K562 (cell line): ENCODE data around the gene CHSY3. TPM values are rescaled to one million over a fixed set of nuclear protein-coding genes. Genes with fewer than 3 reads are reported as not detected.

ENCODE experiments used
- ATAC-seq: fragments of 200-7000 bp; cut with Tn5 transposase; 3 replicates; pipeline ENCODE4 v1.9.1; 2020; ENCODE audit warnings: moderate library complexity
- BruUV-seq: library from RNA; stranded (reverse); fragments of 400-500 nt; replicated peaks from 2 replicates; lab custom pipeline; 2021; lab: Mats Ljungman, UMichigan
- CTCF ChIA-PET: fragments of 300-600 bp; formaldehyde crosslinking; extraction: SDS; loops from one replicate; lab custom pipeline; 2021; ENCODE audit warnings: low intra/inter-chr PET ratio; lab: Yijun Ruan, JAX
- POLR2A ChIA-PET: fragments of 300-600, 350-650 bp; sonication (Branson Sonifier 250); formaldehyde crosslinking; extraction: SDS; loops from one replicate; lab custom pipeline; 2021; ENCODE audit warnings: antibody characterized with exemption, inconsistent platforms; lab: Yijun Ruan, JAX
- DNase-seq, 4 experiments: peaks; one replicate each; pipeline versions ENCODE4 v3.0.0 to v3.0.0-alpha.2; 2011 to 2018; ENCODE audit warnings: low spot score in 3 of 4, mixed read lengths in 3 of 4; ENCODE audit errors: extremely low read depth in 1 of 4
- FAIRE-seq: peaks from 2 replicates; lab custom pipeline; 2011; peaks lifted over from hg19 to GRCh38; lab: Jason Lieb, UNC
- H2AFZ ChIP-seq: 2 replicates; pipeline ENCODE4 v1.6.0; 2011; ENCODE audit warnings: low read depth, low read length, control low read depth, inconsistent platforms
- H3K27ac ChIP-seq: fragments of 200-600 bp; 3 replicates; pipeline ENCODE4 v1.8.0; 2011; ENCODE audit warnings: low read depth, mild to moderate bottlenecking, control low read depth, inconsistent platforms, low read length, moderate library complexity, mixed read lengths; ENCODE audit errors: extremely low read depth
- H3K27me3 ChIP-seq, 2 experiments: fragments of 300-600 bp in 1 of 2; 2 replicates in 1 of 2; 3 replicates in 1 of 2; pipeline versions ENCODE4 v1.6.0 to v1.8.0; 2011; ENCODE audit warnings: inconsistent platforms in 2 of 2, low read length in 2 of 2, mild to moderate bottlenecking in 1 of 2, mixed read lengths in 1 of 2, moderate library complexity in 1 of 2; ENCODE audit not compliant: control insufficient read depth in 2 of 2, insufficient read depth in 2 of 2
- H3K36me3 ChIP-seq: fragments of 300-600 bp; 3 replicates; pipeline ENCODE4 v1.8.0; 2011; ENCODE audit warnings: mild to moderate bottlenecking, low read length, inconsistent platforms; ENCODE audit not compliant: control insufficient read depth, insufficient read depth
- H3K4me1 ChIP-seq, 2 experiments: fragments of 200-600 bp in 1 of 2; replicated peaks in 1 of 2; 2 replicates in 1 of 2; 3 replicates in 1 of 2; pipeline versions ENCODE4 v1.5.1 to v1.8.0; 2011; ENCODE audit warnings: inconsistent platforms in 2 of 2, low read length in 2 of 2, mild to moderate bottlenecking in 1 of 2, mixed read lengths in 1 of 2, moderate library complexity in 1 of 2; ENCODE audit not compliant: control insufficient read depth in 2 of 2, insufficient read depth in 2 of 2
- H3K4me2 ChIP-seq: 2 replicates; pipeline ENCODE4 v1.6.1; 2011; ENCODE audit warnings: low read length, control low read depth, inconsistent platforms, mixed read lengths; ENCODE audit not compliant: insufficient read depth
- H3K4me3 ChIP-seq: fragments of 200-600 bp; sonication (generic), shearing (Covaris generic); 2 replicates; pipeline ENCODE4 v1.5.1; 2016; ENCODE audit warnings: control low read depth, inconsistent platforms
- H3K79me2 ChIP-seq: fragments of 200-600 bp; 3 replicates; pipeline ENCODE4 v1.8.0; 2011; ENCODE audit warnings: low read length, inconsistent platforms; ENCODE audit not compliant: control insufficient read depth, insufficient read depth
- H3K9ac ChIP-seq, 2 experiments: 2 replicates each; pipeline versions ENCODE4 v1.6.0 to v1.6.1; 2011; ENCODE audit warnings: low read depth in 2 of 2, low read length in 2 of 2, control low read depth in 1 of 2, inconsistent platforms in 1 of 2, mild to moderate bottlenecking in 1 of 2, mixed read lengths in 1 of 2; ENCODE audit not compliant: insufficient read depth in 1 of 2
- H3K9me1 ChIP-seq: one replicate; pipeline ENCODE4 v1.6.0; 2011; ENCODE audit warnings: inconsistent platforms, mild to moderate bottlenecking, low read length, moderate library complexity; ENCODE audit not compliant: control insufficient read depth, insufficient read depth
- H3K9me3 ChIP-seq: replicated peaks from 2 replicates; pipeline ENCODE4 v1.5.1; 2011; ENCODE audit warnings: low read depth, low read length, inconsistent platforms; ENCODE audit not compliant: control insufficient read depth, insufficient read depth
- H4K20me1 ChIP-seq: replicated peaks from 2 replicates; pipeline ENCODE4 v1.6.1; 2011; ENCODE audit warnings: low read length, inconsistent platforms, mixed read lengths; ENCODE audit not compliant: control insufficient read depth, insufficient read depth
- BCOR ChIP-seq: fragments of 450-650 bp; IDR thresholded peaks from 2 replicates; pipeline ENCODE4 v1.6.1; 2016
- CREBBP ChIP-seq: IDR thresholded peaks from one replicate; pipeline ENCODE4 v1.6.1; 2012; ENCODE audit warnings: low read depth, mild to moderate bottlenecking, control low read depth, inconsistent platforms, low read length
- CREM ChIP-seq: IDR thresholded peaks from 2 replicates; pipeline ENCODE4 v1.6.1; 2014; ENCODE audit warnings: antibody characterized with exemption, low read depth
- FOXP1 ChIP-seq: sonication (generic); formaldehyde crosslinking; IDR thresholded peaks from 2 replicates; pipeline ENCODE4 v1.8.0; 2022; ENCODE audit warnings: mild to moderate bottlenecking, missing genetic modification reagents
- MCM5 ChIP-seq: fragments of 450-650 bp; IDR thresholded peaks from 2 replicates; pipeline ENCODE4 v1.6.1; 2016; ENCODE audit warnings: low read depth
- RBM25 ChIP-seq: fragments of 200-400 bp; formaldehyde crosslinking; IDR thresholded peaks from 2 replicates; pipeline ENCODE4 v1.6.1; 2018; ENCODE audit warnings: low read length, low read depth, moderate library complexity; ENCODE audit not compliant: severe bottlenecking
- TCF7 ChIP-seq: sonication (generic); IDR thresholded peaks from 2 replicates; pipeline ENCODE4 v1.6.1; 2016; ENCODE audit warnings: antibody characterized with exemption, borderline replicate concordance
- TEAD1 ChIP-seq, 2 experiments: fragments of 450-650 bp in 1 of 2; sonication (generic) in 1 of 2; formaldehyde crosslinking; IDR thresholded peaks; 2 replicates each; pipeline versions ENCODE4 v1.4.0 to v1.8.0; 2020 to 2022; ENCODE audit warnings: mild to moderate bottlenecking in 2 of 2, missing genetic modification reagents in 1 of 2
- ZBTB2 ChIP-seq: fragments of 450-650 bp; IDR thresholded peaks from 2 replicates; pipeline ENCODE4 v1.6.1; 2016; ENCODE audit warnings: antibody characterized with exemption
- ZNF449 ChIP-seq: fragments of 250-450 bp; sonication (Bioruptor Pico); IDR thresholded peaks from 2 replicates; pipeline ENCODE4 v1.8.0; 2022; ENCODE audit warnings: moderate library complexity, mild to moderate bottlenecking, inconsistent platforms
- in situ Hi-C: fragments of 300-500 bp; cut with MboI; formaldehyde crosslinking; loops from 4 replicates; pipeline ENCODE4 v1.15.0; 2018; ENCODE audit warnings: inconsistent platforms, mixed read lengths
- intact Hi-C: fragments of 100-400 bp; cut with micrococcal nuclease; formaldehyde crosslinking; loops from 2 replicates; pipeline ENCODE4 v1.14.2; 2022
- polyA plus RNA-seq, 8 experiments: library from polyadenylated mRNA; depleted of rRNA in 4 of 8; stranded (reverse) in 5 of 8; unstranded in 3 of 8; fragments of >200 nt; fragmentation: Nextera tagmentation in 2 of 8; fragmentation: Illumina TruSeq in 1 of 8; extraction: Ambion mirVana in 2 of 8; extraction: Trizol in 1 of 8; gene quantifications; 2 replicates each; pipeline versions ENCODE4 v1.2.1 to v1.2.3, GENCODE V29; 2011 to 2014; ENCODE audit warnings: inconsistent platforms in 1 of 8, missing spikeins in 1 of 8
- total RNA-seq, 7 experiments: library from RNA; depleted of rRNA in 6 of 7; stranded (reverse); fragments of >200 nt in 6 of 7; fragmentation: Illumina TruSeq in 2 of 7; extraction: Trizol in 2 of 7; gene quantifications; 2 replicates each; pipeline versions ENCODE4 v1.2.1 to v1.2.3, GENCODE V29; 2011 to 2021; ENCODE audit warnings: low replicate concordance in 1 of 7
- TF ChIP-seq, protein P1 (sequence below): sonication (generic); IDR thresholded peaks from 2 replicates; pipeline ENCODE4 v1.6.1; 2016
- TF ChIP-seq, protein P2 (sequence below): fragments of 450-650 bp; IDR thresholded peaks from 2 replicates; pipeline ENCODE4 v1.6.1; 2014; ENCODE audit warnings: low read depth, mild to moderate bottlenecking, moderate library complexity, borderline replicate concordance
- TF ChIP-seq, protein P3 (sequence below), 3 experiments: fragments of 200-800 bp in 1 of 3; fragments of 250-450 bp in 1 of 3; fragments of 450-650 bp in 1 of 3; sonication (Bioruptor Pico) in 1 of 3; sonication (Bioruptor generic) in 1 of 3; formaldehyde crosslinking in 1 of 3; IDR thresholded peaks; 2 replicates each; pipeline versions ENCODE4 v1.6.1 to v1.8.0; 2016 to 2022; ENCODE audit warnings: mild to moderate bottlenecking in 2 of 3, missing genetic modification characterization in 2 of 3, missing compliant biosample characterization in 1 of 3, moderate library complexity in 1 of 3

The CHSY3 gene
- total and polyA plus RNA-seq, 9 of the 15 experiments (the other 6 are each of a cell fraction or from before 2014, with no cell fraction given), result 0.04 TPM; not detected in 8

DNA sequence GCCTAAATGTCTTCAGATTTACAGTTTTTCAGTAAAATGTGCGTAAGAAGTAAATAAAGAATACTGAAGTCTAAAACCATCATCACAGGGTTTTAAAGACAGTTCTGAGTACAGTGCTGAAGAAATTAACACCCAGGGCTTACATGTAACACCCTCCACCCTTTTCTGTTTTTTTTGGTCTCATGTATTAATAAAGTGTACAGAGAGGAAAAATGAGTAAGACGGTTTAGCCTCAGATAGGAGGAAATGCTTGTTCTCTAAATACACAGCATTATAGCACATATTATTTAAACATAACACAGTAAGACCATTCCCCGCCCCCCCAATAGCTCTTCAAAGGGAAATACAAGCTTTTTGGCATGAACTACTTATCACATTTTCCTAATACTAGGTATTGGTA, 119.3 kb downstream of the CHSY3 start (continued):
- TF ChIP-seq, protein P1, sequence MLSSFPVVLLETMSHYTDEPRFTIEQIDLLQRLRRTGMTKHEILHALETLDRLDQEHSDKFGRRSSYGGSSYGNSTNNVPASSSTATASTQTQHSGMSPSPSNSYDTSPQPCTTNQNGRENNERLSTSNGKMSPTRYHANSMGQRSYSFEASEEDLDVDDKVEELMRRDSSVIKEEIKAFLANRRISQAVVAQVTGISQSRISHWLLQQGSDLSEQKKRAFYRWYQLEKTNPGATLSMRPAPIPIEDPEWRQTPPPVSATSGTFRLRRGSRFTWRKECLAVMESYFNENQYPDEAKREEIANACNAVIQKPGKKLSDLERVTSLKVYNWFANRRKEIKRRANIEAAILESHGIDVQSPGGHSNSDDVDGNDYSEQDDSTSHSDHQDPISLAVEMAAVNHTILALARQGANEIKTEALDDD, result no peak
- TF ChIP-seq TEAD1 (CRISPR knock-in tag; IDR thresholded peaks at IDR 0.05) (no peak), ZBTB2 (no peak)
- TF ChIP-seq, protein P2, sequence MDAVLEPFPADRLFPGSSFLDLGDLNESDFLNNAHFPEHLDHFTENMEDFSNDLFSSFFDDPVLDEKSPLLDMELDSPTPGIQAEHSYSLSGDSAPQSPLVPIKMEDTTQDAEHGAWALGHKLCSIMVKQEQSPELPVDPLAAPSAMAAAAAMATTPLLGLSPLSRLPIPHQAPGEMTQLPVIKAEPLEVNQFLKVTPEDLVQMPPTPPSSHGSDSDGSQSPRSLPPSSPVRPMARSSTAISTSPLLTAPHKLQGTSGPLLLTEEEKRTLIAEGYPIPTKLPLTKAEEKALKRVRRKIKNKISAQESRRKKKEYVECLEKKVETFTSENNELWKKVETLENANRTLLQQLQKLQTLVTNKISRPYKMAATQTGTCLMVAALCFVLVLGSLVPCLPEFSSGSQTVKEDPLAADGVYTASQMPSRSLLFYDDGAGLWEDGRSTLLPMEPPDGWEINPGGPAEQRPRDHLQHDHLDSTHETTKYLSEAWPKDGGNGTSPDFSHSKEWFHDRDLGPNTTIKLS, result no peak

GRCh38 chr5:130024006-130024405, 119.7 kb downstream of the CHSY3 start:
- Histone ChIP-seq H3K79me2 (no peaks in the 10 kb centered on the region), H3K4me2 (no peak overlapping the region), H3K27me3 (no peaks in the 10 kb centered on the region), H3K9ac (no peak overlapping the region), H3K9me3 (no peaks in the 10 kb centered on the region), H3K9me1 (no peaks in the 10 kb centered on the region), H3K4me1 (no peaks in the 10 kb centered on the region), H3K36me3 (no peaks in the 10 kb centered on the region), H3K4me3 (no peak overlapping the region), H2AFZ (no peak overlapping the region), H3K27ac (no peak overlapping the region), H4K20me1 (no peaks in the 10 kb centered on the region)
- CTCF ChIA-PET, result no interaction called here
- DNase-seq (no peak), ATAC-seq (no peak), FAIRE-seq (no peak)
- POLR2A ChIA-PET, result no interaction called here
- intact Hi-C loops, result no loop called here
- BruUV-seq, result no TSS peak
- TF ChIP-seq RBM25 (no peak), TCF7 (no peak), ZNF449 (CRISPR knock-in tag) (no peak), CREBBP (no peak), MCM5 (no peak), BCOR (no peak), CREM (no peak), FOXP1 (CRISPR knock-in tag) (no peak)
- TF ChIP-seq, protein P3, sequence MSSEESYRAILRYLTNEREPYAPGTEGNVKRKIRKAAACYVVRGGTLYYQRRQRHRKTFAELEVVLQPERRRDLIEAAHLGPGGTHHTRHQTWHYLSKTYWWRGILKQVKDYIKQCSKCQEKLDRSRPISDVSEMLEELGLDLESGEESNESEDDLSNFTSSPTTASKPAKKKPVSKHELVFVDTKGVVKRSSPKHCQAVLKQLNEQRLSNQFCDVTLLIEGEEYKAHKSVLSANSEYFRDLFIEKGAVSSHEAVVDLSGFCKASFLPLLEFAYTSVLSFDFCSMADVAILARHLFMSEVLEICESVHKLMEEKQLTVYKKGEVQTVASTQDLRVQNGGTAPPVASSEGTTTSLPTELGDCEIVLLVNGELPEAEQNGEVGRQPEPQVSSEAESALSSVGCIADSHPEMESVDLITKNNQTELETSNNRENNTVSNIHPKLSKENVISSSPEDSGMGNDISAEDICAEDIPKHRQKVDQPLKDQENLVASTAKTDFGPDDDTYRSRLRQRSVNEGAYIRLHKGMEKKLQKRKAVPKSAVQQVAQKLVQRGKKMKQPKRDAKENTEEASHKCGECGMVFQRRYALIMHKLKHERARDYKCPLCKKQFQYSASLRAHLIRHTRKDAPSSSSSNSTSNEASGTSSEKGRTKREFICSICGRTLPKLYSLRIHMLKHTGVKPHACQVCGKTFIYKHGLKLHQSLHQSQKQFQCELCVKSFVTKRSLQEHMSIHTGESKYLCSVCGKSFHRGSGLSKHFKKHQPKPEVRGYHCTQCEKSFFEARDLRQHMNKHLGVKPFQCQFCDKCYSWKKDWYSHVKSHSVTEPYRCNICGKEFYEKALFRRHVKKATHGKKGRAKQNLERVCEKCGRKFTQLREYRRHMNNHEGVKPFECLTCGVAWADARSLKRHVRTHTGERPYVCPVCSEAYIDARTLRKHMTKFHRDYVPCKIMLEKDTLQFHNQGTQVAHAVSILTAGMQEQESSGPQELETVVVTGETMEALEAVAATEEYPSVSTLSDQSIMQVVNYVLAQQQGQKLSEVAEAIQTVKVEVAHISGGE (CRISPR knock-in tag; IDR thresholded peaks at IDR 0.05), result no peak
- in situ Hi-C loops, result no loop called here
